ENCODE measurements around the gene TYRP1. TPM values are rescaled to one million over a fixed set of nuclear protein-coding genes. Genes with fewer than 3 reads are reported as not detected.

Gene TYRP1
- polyA plus RNA-seq, 3 donors, result 1.5 to 2.5 (median 2.5) TPM

- no peak for DNase-seq (ENCODE audit: extremely low read depth in 1 of 11, low read depth in 9 of 11, low spot score in 4 of 11)
These were observed 828 bp downstream of the TYRP1 start for GRCh38 chr9:12694013-12694412.

- no peak for DNase-seq (ENCODE audit: extremely low read depth in 1 of 11, low read depth in 9 of 11, low spot score in 4 of 11)
These were observed 2.3 kb downstream of the TYRP1 start for GRCh38 chr9:12695474-12695873.

DNA sequence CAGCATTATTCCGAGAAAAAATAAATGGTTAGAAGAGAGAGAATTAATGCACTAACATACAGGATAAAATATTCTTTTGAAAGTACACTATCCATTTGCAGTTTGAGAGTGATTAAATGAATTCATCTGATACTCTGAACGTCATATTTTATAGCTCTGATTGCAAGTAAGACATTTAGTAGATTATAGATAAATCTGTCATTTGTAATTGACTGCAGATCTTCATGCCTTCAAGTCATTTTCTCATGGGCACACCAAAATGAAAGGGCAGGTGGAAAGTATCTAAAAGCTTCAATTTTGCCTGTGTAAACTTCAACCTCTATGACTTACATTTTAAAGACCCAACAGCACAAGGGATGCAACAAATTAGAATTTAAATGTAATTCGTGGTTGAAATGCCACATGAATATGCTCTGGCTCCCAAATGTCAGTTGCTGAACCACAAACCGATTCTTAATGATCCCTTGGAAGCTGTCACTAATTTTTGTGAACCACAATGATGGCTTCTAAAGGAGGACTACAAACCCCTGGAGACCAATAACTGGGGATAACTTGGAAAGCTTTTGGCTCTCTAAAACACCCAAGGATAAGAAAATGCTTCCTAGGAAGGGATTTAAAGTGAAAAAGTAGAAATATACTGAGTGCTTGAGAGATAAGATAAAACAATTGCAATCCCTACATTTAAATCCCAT, 3.9 kb downstream of the TYRP1 start:
- DNase-seq (ENCODE audit: extremely low read depth in 1 of 11, low read depth in 9 of 11, low spot score in 4 of 11), result no peak

- no peak for DNase-seq (ENCODE audit: extremely low read depth in 1 of 11, low read depth in 9 of 11, low spot score in 4 of 11)
These were observed 4.5 kb downstream of the TYRP1 start for GRCh38 chr9:12697719-12698118.

- no peak for DNase-seq (ENCODE audit: extremely low read depth in 1 of 11, low read depth in 9 of 11, low spot score in 4 of 11)
These were observed 5.1 kb downstream of the TYRP1 start for GRCh38 chr9:12698266-12698665.

DNA sequence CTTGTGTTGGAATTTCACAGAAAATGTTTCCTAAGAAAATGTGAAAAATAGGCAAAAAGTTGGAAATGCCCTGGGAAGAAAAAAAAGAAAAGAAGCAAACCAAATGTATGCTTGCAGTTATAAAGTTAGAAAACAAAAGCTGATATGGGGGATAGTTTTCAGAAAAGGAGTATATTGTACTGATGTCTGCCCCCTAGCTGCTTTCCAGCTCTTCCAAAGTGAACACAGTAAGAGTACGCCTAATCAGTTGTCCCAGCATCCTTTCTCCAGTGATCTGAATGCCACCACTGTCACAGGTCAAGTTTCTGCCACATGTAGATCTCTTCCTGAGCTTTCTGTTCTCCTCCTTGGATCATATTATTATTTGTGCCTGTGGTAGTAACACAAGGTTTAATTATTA, 5.8 kb downstream of the TYRP1 start:
- DNase-seq (ENCODE audit: extremely low read depth in 1 of 11, low read depth in 9 of 11, low spot score in 4 of 11), result no peak

GRCh38 chr9:12699529-12699928, 6.3 kb downstream of the TYRP1 start:
- no peak for DNase-seq (ENCODE audit: extremely low read depth in 1 of 11, low read depth in 9 of 11, low spot score in 4 of 11)

GRCh38 chr9:12701126-12701525, 7.9 kb downstream of the TYRP1 start:
- DNase-seq (ENCODE audit: extremely low read depth in 1 of 11, low read depth in 9 of 11, low spot score in 4 of 11), result no peak

DNA sequence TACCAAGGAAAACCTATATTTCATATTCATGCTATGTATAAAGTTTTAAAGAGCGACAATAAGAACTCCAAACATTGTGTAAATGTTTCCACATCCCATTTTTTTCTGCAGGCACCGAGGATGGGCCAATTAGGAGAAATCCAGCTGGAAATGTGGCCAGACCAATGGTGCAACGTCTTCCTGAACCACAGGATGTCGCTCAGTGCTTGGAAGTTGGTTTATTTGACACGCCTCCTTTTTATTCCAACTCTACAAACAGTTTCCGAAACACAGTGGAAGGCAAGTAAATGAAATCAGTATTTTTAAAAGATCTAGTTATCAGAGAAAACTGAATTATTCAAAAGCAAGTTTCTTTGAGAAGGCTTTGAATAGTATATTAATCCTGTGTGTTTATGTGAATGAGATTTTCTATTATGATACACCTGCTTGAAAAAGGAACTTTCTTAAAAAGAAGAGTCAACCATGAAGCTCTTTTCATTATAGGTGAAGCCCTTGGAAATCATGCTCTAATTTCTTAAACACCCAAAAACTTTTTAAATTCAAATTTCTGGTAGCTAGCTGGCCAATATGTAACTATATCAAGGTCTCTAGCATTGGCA, 9.1 kb downstream of the TYRP1 start:
- peak in 6 of 11 donors; percentile 23 to 49 (median 38) for DNase-seq (ENCODE audit: extremely low read depth in 1 of 11, low read depth in 9 of 11, low spot score in 4 of 11)

GRCh38 chr9:12703996-12704395, 10.8 kb downstream of the TYRP1 start:
- no peak for DNase-seq (ENCODE audit: extremely low read depth in 1 of 11, low read depth in 9 of 11, low spot score in 4 of 11)

DNA sequence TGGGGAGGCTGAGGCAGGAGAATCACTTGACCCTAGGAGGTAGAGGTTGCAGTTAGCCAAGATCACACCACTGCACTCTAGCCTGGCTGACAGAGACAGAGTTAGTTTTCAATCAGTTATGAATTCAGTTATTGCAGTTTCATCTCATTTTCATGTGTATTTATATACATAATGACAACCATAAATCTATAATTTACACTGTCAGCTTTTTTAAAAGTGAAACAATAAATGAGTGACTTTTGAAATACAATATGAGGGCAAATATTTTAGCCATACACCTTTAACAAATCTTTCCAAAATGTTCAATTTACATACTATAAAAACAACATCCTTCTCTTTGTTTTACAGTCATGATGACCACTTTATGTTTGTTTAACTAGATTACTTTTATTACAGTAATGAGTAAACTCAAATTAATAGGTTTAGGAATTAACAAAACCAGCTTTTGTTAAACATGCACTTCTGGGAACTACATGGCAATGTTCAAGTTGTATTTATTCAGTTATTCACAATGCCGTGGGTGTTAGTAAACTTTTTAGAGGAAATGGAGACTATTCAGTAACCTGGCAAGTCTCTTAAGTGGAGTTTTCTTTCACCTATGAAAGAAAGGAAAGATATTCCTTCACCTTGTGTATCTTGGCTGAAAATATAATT, 12.7 kb downstream of the TYRP1 start:
- DNase-seq (ENCODE audit: extremely low read depth in 1 of 11, low read depth in 9 of 11, low spot score in 4 of 11), result no peak

- no peak for DNase-seq (ENCODE audit: extremely low read depth in 1 of 11, low read depth in 9 of 11, low spot score in 4 of 11)
These were observed 15.5 kb downstream of the TYRP1 start for GRCh38 chr9:12708562-12709298.

DNA sequence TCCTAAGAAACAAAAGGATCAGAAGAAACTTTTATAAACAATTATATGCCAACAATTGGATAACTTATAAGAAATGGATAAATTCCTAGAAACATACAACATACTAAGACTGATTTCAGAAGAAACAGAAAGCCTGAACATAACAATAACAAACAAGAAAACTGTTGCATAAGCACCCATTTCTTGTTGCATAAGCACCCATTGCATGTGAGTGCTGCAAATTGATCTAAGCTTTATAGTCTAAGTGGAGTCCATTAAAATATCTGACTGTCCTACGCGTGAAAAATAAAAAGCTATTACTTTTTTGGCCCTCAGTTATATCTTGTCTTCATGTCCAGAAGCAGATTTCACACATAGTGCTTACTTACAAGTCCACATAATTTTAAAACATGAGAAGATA, 19.3 kb downstream of the TYRP1 start:
- no peak for DNase-seq (ENCODE audit: extremely low read depth in 1 of 11, low read depth in 9 of 11, low spot score in 4 of 11)

- no peak for DNase-seq (ENCODE audit: extremely low read depth in 1 of 11, low read depth in 9 of 11, low spot score in 4 of 11)
These were observed 22.1 kb downstream of the TYRP1 start for GRCh38 chr9:12715268-12715667.

- DNase-seq (ENCODE audit: extremely low read depth in 1 of 11, low read depth in 9 of 11, low spot score in 4 of 11), result no peak
These were observed 23.8 kb downstream of the TYRP1 start for GRCh38 chr9:12716823-12717600.

DNA sequence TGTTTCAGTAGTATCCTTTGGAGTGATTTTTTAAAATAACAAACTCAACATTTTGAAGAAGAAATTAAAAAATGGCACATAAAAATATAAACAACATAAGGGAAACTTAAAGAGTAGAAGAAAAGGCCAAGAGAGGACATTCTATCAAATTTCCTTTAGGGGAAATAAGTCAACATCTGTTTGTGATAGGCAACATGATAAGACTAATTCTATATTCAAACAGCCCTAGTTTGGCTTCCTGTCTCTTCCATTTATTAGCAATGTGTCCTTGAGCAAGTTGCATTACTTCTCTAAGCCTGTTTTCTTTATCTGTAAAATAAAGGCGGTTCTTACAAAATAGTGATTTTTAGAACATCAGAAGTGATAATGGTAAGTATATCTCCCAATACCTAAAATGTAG, 24.7 kb downstream of the TYRP1 start:
- no peak for DNase-seq (ENCODE audit: extremely low read depth in 1 of 11, low read depth in 9 of 11, low spot score in 4 of 11)

DNA sequence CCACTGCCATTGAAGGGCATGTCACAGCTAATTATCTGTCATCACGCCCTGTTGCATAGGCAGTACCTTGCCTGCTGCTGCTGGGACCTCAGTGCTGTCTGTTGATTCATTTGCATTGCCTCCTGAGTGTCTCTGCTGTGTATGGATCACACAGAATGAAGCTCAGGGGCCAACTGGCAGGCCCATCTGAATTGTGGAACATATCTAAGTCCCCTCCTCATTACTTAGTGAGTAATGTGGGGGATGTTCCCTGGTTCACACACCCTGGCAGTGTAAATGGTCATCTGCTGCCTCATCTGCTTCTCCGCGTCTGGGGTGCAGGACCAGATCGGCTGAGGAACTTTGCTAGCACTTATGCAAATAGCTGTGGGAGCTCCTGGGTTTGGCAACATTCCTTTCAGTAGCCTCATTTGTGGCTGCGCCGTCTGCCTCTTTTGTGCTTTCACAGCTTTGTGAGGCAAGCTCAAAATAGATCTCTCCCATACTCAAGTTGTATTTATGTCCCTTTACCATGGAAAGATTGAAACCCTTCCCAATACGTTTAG, 25.4 kb downstream of the TYRP1 start:
- DNase-seq (ENCODE audit: extremely low read depth in 1 of 11, low read depth in 9 of 11, low spot score in 4 of 11), result no peak

GRCh38 chr9:12719431-12719830, 26.2 kb downstream of the TYRP1 start:
- DNase-seq (ENCODE audit: extremely low read depth in 1 of 11, low read depth in 9 of 11, low spot score in 4 of 11), result peak in 3 of 11 donors; percentile 24 to 45 (median 39)

- no peak for DNase-seq (ENCODE audit: extremely low read depth in 1 of 11, low read depth in 9 of 11, low spot score in 4 of 11)
These were observed 27.4 kb downstream of the TYRP1 start for GRCh38 chr9:12720551-12720950.

All from renal cortex interstitium (tissue), 11 donors.